ENCODE measurements around the gene SLIT3.
"Not testable (repeated sequence)": the region's sequence is repeated elsewhere in the genome, so short reads cannot be mapped to it uniquely, and the experiment has no call there.

Gene SLIT3

GRCh38 chr5:168647083-168647482, 653.9 kb downstream of the SLIT3 start:
- DNase-seq (ENCODE audit: low read depth) = no peak
- no peak for TF ChIP-seq CTCF (IDR thresholded peaks at IDR 0.05; ENCODE audit: low read depth, low read length, missing control alignments)
- no peak overlapping the region for H3K4me3 ChIP-seq (ENCODE audit: low read depth, low read length)

- DNase-seq (ENCODE audit: low read depth) = no peak
These were observed 654.6 kb downstream of the SLIT3 start for GRCh38 chr5:168646335-168646734.

GRCh38 chr5:168645195-168645594, 655.7 kb downstream of the SLIT3 start:
- no peak for TF ChIP-seq CTCF (IDR thresholded peaks at IDR 0.05; ENCODE audit: low read depth, low read length, missing control alignments)
- H3K4me3 ChIP-seq (ENCODE audit: low read depth, low read length) = no peak overlapping the region
- no peak for DNase-seq (ENCODE audit: low read depth)

More at GRCh38 chr5:168646335-168646734, 654.6 kb downstream of the SLIT3 start:
- TF ChIP-seq CTCF (IDR thresholded peaks at IDR 0.05; ENCODE audit: low read depth, low read length, missing control alignments) = no peak
- no peak overlapping the region for H3K4me3 ChIP-seq (ENCODE audit: low read depth, low read length)

GRCh38 chr5:168642019-168642418, 658.9 kb downstream of the SLIT3 start:
- H3K4me3 ChIP-seq (ENCODE audit: low read depth, low read length) = no peak overlapping the region
- no peak for TF ChIP-seq CTCF (IDR thresholded peaks at IDR 0.05; ENCODE audit: low read depth, low read length, missing control alignments)
- DNase-seq (ENCODE audit: low read depth) = no peak

GRCh38 chr5:168638846-168639245, 662.1 kb downstream of the SLIT3 start:
- not testable (repeated sequence) for DNase-seq (ENCODE audit: low read depth); H3K4me3 ChIP-seq (ENCODE audit: low read depth, low read length)

GRCh38 chr5:168637793-168638192, 663.1 kb downstream of the SLIT3 start:
- no peak for DNase-seq (ENCODE audit: low read depth)
- no peak for TF ChIP-seq CTCF (IDR thresholded peaks at IDR 0.05; ENCODE audit: low read depth, low read length, missing control alignments)
- no peak overlapping the region for H3K4me3 ChIP-seq (ENCODE audit: low read depth, low read length)

GRCh38 chr5:168637281-168637680, 663.7 kb downstream of the SLIT3 start:
- H3K4me3 ChIP-seq (ENCODE audit: low read depth, low read length) = no peak overlapping the region
- TF ChIP-seq CTCF (IDR thresholded peaks at IDR 0.05; ENCODE audit: low read depth, low read length, missing control alignments) = no peak
- DNase-seq (ENCODE audit: low read depth) = no peak

- DNase-seq (ENCODE audit: low read depth); H3K4me3 ChIP-seq (ENCODE audit: low read depth, low read length): not testable (repeated sequence)
These were observed 670.0 kb downstream of the SLIT3 start for GRCh38 chr5:168630958-168631357.
